Stimulated activated naive CD8-positive, alpha-beta T cell treated with anti-CD3 and anti-CD28 coated beads, Interleukin-15, amount 100 ng/mL, for 72 hours (primary cell): ENCODE data around the gene IST1.

ENCODE experiments used
- ATAC-seq: fragments of 150-1000 bp; cut with Tn5 transposase; 2 replicates; pipeline ENCODE4 v1.10.0; 2021; ENCODE audit warnings: mild to moderate bottlenecking, moderate library complexity
- DNase-seq, 2 donors: peaks; one replicate each; pipeline ENCODE4 v3.0.0; 2021 to 2022
- H3K27ac Mint-ChIP-seq, 2 donors: one replicate each; pipeline ENCODE4 v1.8.0; 2022; ENCODE audit warnings: mild to moderate bottlenecking in 2 of 2, mixed read lengths in 2 of 2, moderate library complexity in 2 of 2
- H3K27me3 Mint-ChIP-seq: one replicate; pipeline ENCODE4 v1.8.0; 2022; ENCODE audit warnings: mixed read lengths
- H3K4me1 Mint-ChIP-seq: one replicate; pipeline ENCODE4 v1.8.0; 2022; ENCODE audit warnings: mild to moderate bottlenecking, mixed read lengths
- H3K4me3 Mint-ChIP-seq, 2 donors: one replicate each; pipeline ENCODE4 v1.8.0; 2022; ENCODE audit warnings: mild to moderate bottlenecking in 2 of 2, mixed read lengths in 2 of 2, moderate library complexity in 1 of 2
- H3K9me3 Mint-ChIP-seq, 2 donors: one replicate each; pipeline ENCODE4 v1.8.0; 2022; ENCODE audit warnings: mixed read lengths in 2 of 2

The IST1 gene

GRCh38 chr16:71961066-71962039, 66.0 kb downstream of the IST1 start:
- H3K27ac Mint-ChIP-seq, result no peak overlapping the region
- ATAC-seq (peak; percentile 96), DNase-seq (peak; percentile 72 to 81)
- no peaks in the 10 kb centered on the region for H3K27me3 Mint-ChIP-seq
- H3K9me3 Mint-ChIP-seq, result no peaks in the 10 kb centered on the region
- no peak overlapping the region for H3K4me3 Mint-ChIP-seq
- H3K4me1 Mint-ChIP-seq, result peaks cover 5% of the 10 kb centered on the region

- ATAC-seq (no peak), DNase-seq (no peak)
- Mint-ChIP-seq H3K27me3 (no peaks in the 10 kb centered on the region), H3K4me1 (no peaks in the 10 kb centered on the region), H3K4me3 (no peak overlapping the region), H3K9me3 (no peaks in the 10 kb centered on the region), H3K27ac (no peak overlapping the region)
These were observed 68.0 kb downstream of the IST1 start for GRCh38 chr16:71963125-71963875.

GRCh38 chr16:71965223-71965622, 69.9 kb downstream of the IST1 start:
- Mint-ChIP-seq H3K9me3 (no peaks in the 10 kb centered on the region), H3K4me3 (no peak overlapping the region), H3K4me1 (no peaks in the 10 kb centered on the region), H3K27ac (no peak overlapping the region), H3K27me3 (no peaks in the 10 kb centered on the region)
- DNase-seq (no peak), ATAC-seq (no peak)

GRCh38 chr16:71966932-71967331, 71.6 kb downstream of the IST1 start:
- Mint-ChIP-seq H3K27ac (no peak overlapping the region), H3K4me1 (no peaks in the 10 kb centered on the region), H3K4me3 (no peak overlapping the region), H3K9me3 (no peaks in the 10 kb centered on the region), H3K27me3 (no peaks in the 10 kb centered on the region)
- DNase-seq (no peak), ATAC-seq (no peak)

GRCh38 chr16:71969353-71969752, 74.0 kb downstream of the IST1 start:
- Mint-ChIP-seq H3K4me3 (no peak overlapping the region), H3K27me3 (no peaks in the 10 kb centered on the region), H3K9me3 (no peaks in the 10 kb centered on the region), H3K4me1 (no peaks in the 10 kb centered on the region), H3K27ac (no peak overlapping the region)
- DNase-seq (no peak), ATAC-seq (no peak)

- Mint-ChIP-seq H3K4me1 (no peaks in the 10 kb centered on the region), H3K27me3 (no peaks in the 10 kb centered on the region), H3K27ac (no peak overlapping the region), H3K9me3 (no peaks in the 10 kb centered on the region), H3K4me3 (no peak overlapping the region)
- no peak for DNase-seq
- no peak for ATAC-seq
These were observed 76.2 kb downstream of the IST1 start for GRCh38 chr16:71971571-71971970.

- DNase-seq (no peak), ATAC-seq (no peak)
- Mint-ChIP-seq H3K27me3 (no peaks in the 10 kb centered on the region), H3K9me3 (no peaks in the 10 kb centered on the region), H3K4me1 (no peaks in the 10 kb centered on the region), H3K4me3 (no peak overlapping the region), H3K27ac (no peak overlapping the region)
These were observed 77.0 kb downstream of the IST1 start for GRCh38 chr16:71972356-71972755.

GRCh38 chr16:71973001-71973400, 77.7 kb downstream of the IST1 start:
- peak overlapping the region in 1 of 2 donors; percentile 42 for H3K27ac Mint-ChIP-seq
- H3K9me3 Mint-ChIP-seq, result no peaks in the 10 kb centered on the region
- DNase-seq (no peak), ATAC-seq (no peak)
- no peaks in the 10 kb centered on the region for H3K4me1 Mint-ChIP-seq
- no peak overlapping the region for H3K4me3 Mint-ChIP-seq
- H3K27me3 Mint-ChIP-seq, result no peaks in the 10 kb centered on the region

GRCh38 chr16:71974068-71974818, 78.9 kb downstream of the IST1 start:
- no peak overlapping the region for H3K4me3 Mint-ChIP-seq
- peak overlapping the region in 1 of 2 donors; percentile 80 for H3K27ac Mint-ChIP-seq
- ATAC-seq (no peak), DNase-seq (no peak)
- H3K27me3 Mint-ChIP-seq, result peaks cover 2% of the 10 kb centered on the region
- H3K9me3 Mint-ChIP-seq, result no peaks in the 10 kb centered on the region
- H3K4me1 Mint-ChIP-seq, result no peaks in the 10 kb centered on the region
